GM21360 (cell line): ENCODE results near the gene UNC13C.

Experiments
- ATAC-seq: cut with Tn5 transposase; IDR thresholded peaks from one replicate; pipeline ENCODE4 v1.9.1; 2021; ENCODE audit warnings: mild to moderate bottlenecking, moderate library complexity; ENCODE audit not compliant: unreplicated experiment

Gene UNC13C

GRCh38 chr15:54289590-54290136 lies 311.4 kb downstream of the UNC13C start:
- ATAC-seq: peak; percentile 66

DNA sequence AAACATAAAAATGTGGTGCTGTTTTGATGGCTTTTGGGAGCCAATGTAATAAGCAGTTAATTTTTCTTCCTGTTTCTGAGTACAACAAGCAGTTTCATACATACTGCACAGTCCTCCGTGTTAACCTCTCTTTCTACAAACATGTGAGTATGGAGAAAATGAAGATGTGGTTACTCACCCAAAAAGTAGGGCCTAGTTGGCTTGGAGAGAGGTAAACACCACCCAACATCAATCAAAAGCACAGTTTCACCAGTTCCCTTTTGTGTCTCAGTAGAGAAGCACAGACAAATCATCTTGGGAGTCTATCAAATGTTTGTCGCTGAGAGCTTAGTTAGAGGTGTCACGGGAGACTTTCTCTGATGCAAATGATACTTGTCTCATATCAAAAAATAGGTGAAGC lies 320.2 kb downstream of the UNC13C start:
- no peak for ATAC-seq

- no peak for ATAC-seq
Measured at GRCh38 chr15:54304321-54304720, 326.1 kb downstream of the UNC13C start.

- no peak for ATAC-seq
Measured at GRCh38 chr15:54305138-54305537, 326.9 kb downstream of the UNC13C start.

- no peak for ATAC-seq
Measured at GRCh38 chr15:54307252-54307902, 329.1 kb downstream of the UNC13C start.

GRCh38 chr15:54307926-54308325 lies 329.7 kb downstream of the UNC13C start:
- no peak for ATAC-seq

GRCh38 chr15:54312528-54312927 lies 334.3 kb downstream of the UNC13C start:
- ATAC-seq: no peak

- ATAC-seq: no peak
Measured at GRCh38 chr15:54321426-54321825, 343.2 kb downstream of the UNC13C start.

- no peak for ATAC-seq
Measured at GRCh38 chr15:54322341-54322740, 344.1 kb downstream of the UNC13C start.

DNA sequence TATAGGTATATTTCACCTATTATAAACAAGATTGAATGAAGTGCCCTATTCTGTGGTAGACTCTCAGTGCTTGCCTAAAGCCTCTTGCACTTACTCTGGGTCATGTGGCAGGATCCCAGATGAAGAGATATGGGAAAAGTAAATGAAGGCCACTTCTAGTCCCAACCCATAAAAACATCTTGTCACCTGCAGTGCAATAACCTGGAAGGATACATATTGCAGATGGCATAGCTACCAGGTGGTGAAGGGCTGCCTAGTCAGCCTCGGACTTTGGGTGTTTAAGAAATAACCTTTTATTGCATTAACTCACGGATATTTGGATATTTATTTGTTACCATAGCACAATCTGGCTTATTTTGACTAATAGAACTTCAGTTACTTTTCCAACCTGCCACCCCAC lies 367.1 kb downstream of the UNC13C start:
- no peak for ATAC-seq

DNA sequence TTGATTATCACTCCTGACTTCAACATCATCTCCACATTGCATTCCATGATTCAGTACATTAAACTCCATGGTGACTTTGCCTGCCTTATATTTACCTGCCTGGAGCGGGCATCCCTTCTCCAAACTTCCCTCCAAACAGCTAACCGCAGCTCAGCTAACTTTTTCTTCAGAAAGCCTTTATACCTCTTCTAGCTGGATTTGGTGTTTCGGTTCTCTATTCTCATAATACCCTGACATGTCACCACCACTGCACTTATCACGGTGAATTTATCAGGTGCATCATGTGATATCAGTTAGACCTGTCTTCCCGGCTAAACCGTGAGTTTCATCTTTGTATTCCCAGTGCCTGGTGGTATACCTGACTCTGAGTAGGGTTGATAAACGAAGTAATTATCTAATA lies 367.6 kb downstream of the UNC13C start:
- no peak for ATAC-seq

DNA sequence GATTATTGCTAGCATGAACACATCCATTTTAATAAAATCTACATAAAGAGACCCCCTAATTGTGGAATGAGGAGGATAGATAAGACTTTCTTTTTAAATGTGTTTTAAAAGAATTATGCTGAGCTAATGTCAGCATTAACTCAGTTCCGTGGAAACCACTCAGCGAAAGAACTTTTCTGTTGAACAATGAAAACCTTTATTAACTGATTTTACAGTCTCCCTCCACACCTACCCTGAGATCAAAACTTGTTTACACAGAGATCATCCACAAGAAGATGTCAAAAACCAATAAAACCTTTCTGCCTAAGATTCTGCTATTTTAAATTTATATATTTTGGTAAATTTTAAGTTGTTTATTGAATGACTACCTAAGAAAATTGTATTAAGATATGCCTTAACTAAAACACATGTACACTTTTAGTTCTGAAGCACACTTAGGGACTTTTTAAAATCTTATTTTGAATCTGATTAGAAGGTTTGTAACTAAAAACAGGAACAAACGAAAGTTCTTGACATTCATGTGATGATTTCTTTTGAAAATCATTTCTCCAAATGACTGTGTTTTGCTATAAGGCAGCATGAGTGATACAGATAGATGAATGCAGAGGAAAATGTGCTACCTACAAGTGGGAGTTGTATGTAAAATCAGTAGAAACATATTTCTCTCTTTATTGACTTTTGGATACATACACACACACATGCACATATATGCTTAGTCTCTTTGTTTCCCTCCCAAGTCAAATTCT lies 369.0 kb downstream of the UNC13C start:
- ATAC-seq: no peak

DNA sequence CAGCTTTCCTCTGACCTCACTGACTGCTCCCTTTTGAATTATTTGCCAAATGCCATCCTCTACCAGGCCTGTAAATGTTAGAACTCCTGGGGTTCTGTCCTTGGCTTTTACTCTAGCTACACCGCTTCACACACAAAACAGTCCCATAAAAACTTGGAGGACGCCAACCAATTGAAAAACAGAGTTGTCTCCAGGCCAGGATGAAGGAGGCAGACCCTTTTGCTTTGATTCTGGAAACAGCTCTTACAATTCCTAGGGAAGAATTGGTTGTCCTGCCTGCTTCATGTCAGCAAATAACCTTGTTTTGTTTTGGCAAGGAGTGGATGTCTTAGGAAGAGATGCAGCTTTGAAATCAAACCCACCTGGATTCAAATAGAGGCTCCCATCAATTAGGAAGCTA lies 375.5 kb downstream of the UNC13C start:
- ATAC-seq: no peak

GRCh38 chr15:54354341-54354740 lies 376.1 kb downstream of the UNC13C start:
- ATAC-seq: no peak

GRCh38 chr15:54364961-54365360 lies 386.7 kb downstream of the UNC13C start:
- ATAC-seq: no peak

- ATAC-seq: no peak
Measured at GRCh38 chr15:54373332-54373731, 395.1 kb downstream of the UNC13C start.

- ATAC-seq: no peak
Measured at GRCh38 chr15:54374184-54374952, 396.1 kb downstream of the UNC13C start.

GRCh38 chr15:54387799-54388198 lies 409.6 kb downstream of the UNC13C start:
- no peak for ATAC-seq

DNA sequence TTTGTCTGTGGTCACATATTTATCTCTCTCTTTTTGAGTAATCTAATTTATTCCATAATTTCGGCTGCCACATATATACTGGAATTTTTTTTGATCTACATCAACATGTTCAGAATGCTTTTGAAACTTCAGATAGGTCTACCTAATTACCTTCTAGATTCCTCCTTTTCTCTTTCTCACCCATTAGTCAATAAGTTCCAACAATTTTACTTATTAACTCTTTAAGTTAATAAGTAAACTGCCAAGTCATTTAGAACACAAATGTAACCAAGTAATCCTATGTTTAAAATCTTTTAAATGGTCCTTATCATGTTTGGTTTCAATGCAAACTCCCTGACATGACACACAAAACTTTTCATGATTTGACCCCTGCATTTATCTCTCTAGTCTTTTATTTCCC lies 410.5 kb downstream of the UNC13C start:
- ATAC-seq: no peak

DNA sequence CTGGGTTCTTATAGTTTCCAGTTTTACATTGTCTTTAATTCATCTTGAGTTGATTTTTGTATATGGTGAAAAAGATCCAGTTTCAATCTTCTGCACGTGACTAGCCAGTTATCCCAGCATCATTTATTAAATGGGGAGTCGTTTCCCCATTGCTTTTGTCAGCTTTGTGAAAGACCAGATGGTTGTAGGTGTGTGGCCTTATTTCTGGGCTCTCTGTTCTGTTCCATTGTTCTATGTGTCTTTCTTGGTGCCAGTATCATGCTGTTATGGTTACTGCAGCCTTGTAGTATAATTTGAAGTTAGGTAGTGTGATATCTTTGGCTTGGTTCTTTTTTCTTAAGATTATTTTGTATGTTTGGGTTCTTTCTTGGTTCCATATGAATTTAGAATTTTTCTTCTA lies 432.2 kb downstream of the UNC13C start:
- ATAC-seq: no peak

GRCh38 chr15:54424171-54424570 lies 445.9 kb downstream of the UNC13C start:
- ATAC-seq: no peak

GRCh38 chr15:54428596-54428995 lies 450.4 kb downstream of the UNC13C start:
- ATAC-seq: no peak
